SK-N-SH (cell line): ENCODE data around the gene ASAP3. TPM values are rescaled to one million over a fixed set of nuclear protein-coding genes. Genes with fewer than 3 reads are reported as not detected.

Experiments
- CTCF ChIA-PET: fragments of 300-600, 350-600 bp; formaldehyde crosslinking; extraction: SDS; loops from one replicate; lab custom pipeline; 2021; lab: Yijun Ruan, JAX
- POLR2A ChIA-PET: fragments of 350-600 bp; sonication (Branson Sonifier 250); formaldehyde crosslinking; extraction: SDS; loops from one replicate; lab custom pipeline; 2020; ENCODE audit warnings: antibody characterized with exemption, inconsistent platforms; lab: Yijun Ruan, JAX
- DNase-seq: peaks from one replicate; pipeline ENCODE4 v3.0.0; 2012
- H2AFZ ChIP-seq: fragments of 200-600 bp; sonication (generic); 2 replicates; pipeline ENCODE4 v1.8.1; 2016; ENCODE audit warnings: antibody characterized with exemption, mild to moderate bottlenecking, low read depth
- H3F3A ChIP-seq: fragments of 200-600 bp; sonication (generic); replicated peaks from 2 replicates; pipeline ENCODE3; 2016; ENCODE audit warnings: antibody characterized with exemption, mild to moderate bottlenecking; ENCODE audit not compliant: insufficient read depth
- H3K27ac ChIP-seq, 2 experiments: fragments of 200-500 bp in 1 of 2; fragments of 200-600 bp in 1 of 2; sonication (Bioruptor generic) in 1 of 2; sonication (generic), shearing (Covaris generic) in 1 of 2; 2 replicates each; pipeline versions ENCODE4 v1.5.1 to v1.6.1; 2014 to 2016; ENCODE audit warnings: low read depth in 2 of 2, inconsistent platforms in 1 of 2, low read length in 1 of 2, mild to moderate bottlenecking in 1 of 2, mixed read lengths in 1 of 2
- H3K27me3 ChIP-seq: fragments of 200-600 bp; sonication (generic), shearing (Covaris generic); 2 replicates; pipeline ENCODE4 v1.6.1; 2016; ENCODE audit warnings: mixed run types; ENCODE audit not compliant: insufficient read depth
- H3K36me3 ChIP-seq, 2 experiments: fragments of 200-500 bp in 1 of 2; fragments of 200-600 bp in 1 of 2; sonication (Bioruptor generic) in 1 of 2; sonication (generic) in 1 of 2; replicated peaks in 1 of 2; 2 replicates each; pipeline versions ENCODE3 to v1.5.1; 2014 to 2016; ENCODE audit warnings: low read length in 1 of 2, mild to moderate bottlenecking in 1 of 2; ENCODE audit not compliant: insufficient read depth in 2 of 2, control insufficient read depth in 1 of 2
- H3K4me1 ChIP-seq, 2 experiments: fragments of 200-500 bp in 1 of 2; fragments of 200-600 bp in 1 of 2; sonication (Bioruptor generic) in 1 of 2; sonication (generic), shearing (Covaris generic) in 1 of 2; 2 replicates each; pipeline versions ENCODE4 v1.5.1 to v1.6.1; 2014 to 2016; ENCODE audit warnings: low read depth in 1 of 2, low read length in 1 of 2, mixed run types in 1 of 2; ENCODE audit not compliant: insufficient read depth in 2 of 2, control insufficient read depth in 1 of 2
- H3K4me2 ChIP-seq: fragments of 200-600 bp; sonication (generic), shearing (Covaris generic); 2 replicates; pipeline ENCODE4 v1.6.1; 2017; ENCODE audit warnings: mixed run types
- H3K4me3 ChIP-seq, 2 experiments: fragments of 200-500 bp in 1 of 2; fragments of 200-600 bp in 1 of 2; sonication (Bioruptor generic) in 1 of 2; sonication (generic), shearing (Covaris generic) in 1 of 2; 2 replicates each; pipeline versions ENCODE4 v1.5.1 to v1.8.1; 2014 to 2016; ENCODE audit warnings: low read depth in 2 of 2, inconsistent platforms in 1 of 2, low read length in 1 of 2, mild to moderate bottlenecking in 1 of 2, mixed read lengths in 1 of 2, moderate library complexity in 1 of 2
- H3K79me2 ChIP-seq: fragments of 200-600 bp; sonication (generic); 2 replicates; pipeline ENCODE4 v1.8.1; 2017; ENCODE audit warnings: mild to moderate bottlenecking; ENCODE audit not compliant: insufficient read depth
- H3K9ac ChIP-seq: fragments of 200-600 bp; sonication (generic); 2 replicates; pipeline ENCODE4 v1.6.1; 2017; ENCODE audit warnings: mixed run types
- H3K9me2 ChIP-seq: fragments of 200-600 bp; sonication (generic); 2 replicates; pipeline ENCODE4 v1.6.1; 2017; ENCODE audit warnings: mixed run types
- H3K9me3 ChIP-seq: fragments of 200-600 bp; sonication (generic); 2 replicates; pipeline ENCODE4 v1.6.1; 2017; ENCODE audit warnings: mixed run types, mild to moderate bottlenecking, moderate library complexity
- H4K20me1 ChIP-seq: fragments of 200-600 bp; sonication (generic); 2 replicates; pipeline ENCODE4 v1.6.1; 2017; ENCODE audit warnings: mild to moderate bottlenecking, mixed run types; ENCODE audit not compliant: insufficient read depth
- ELF1 ChIP-seq: IDR thresholded peaks from 2 replicates; pipeline ENCODE4 v1.4.0; 2012
- EP300 ChIP-seq, 2 experiments: IDR thresholded peaks; 2 replicates each; pipeline versions ENCODE4 v1.4.0 to v1.6.1; 2012; ENCODE audit warnings: borderline replicate concordance in 1 of 2, low read depth in 1 of 2, low read length in 1 of 2
- IRF3 ChIP-seq: fragments of 150-350 bp; IDR thresholded peaks from 2 replicates; pipeline ENCODE4 v1.6.1; 2016; ENCODE audit warnings: mild to moderate bottlenecking, low read depth, low read length
- MAX ChIP-seq: IDR thresholded peaks from 2 replicates; pipeline ENCODE4 v1.4.0; 2012; ENCODE audit warnings: low read depth
- NRF1 ChIP-seq: IDR thresholded peaks from 2 replicates; pipeline ENCODE4 v1.6.1; 2012; ENCODE audit warnings: low read depth, mild to moderate bottlenecking, low read length
- PBX3 ChIP-seq: IDR thresholded peaks from 2 replicates; pipeline ENCODE4; 2012
- RCOR1 ChIP-seq: fragments of 150-350 bp; IDR thresholded peaks from 2 replicates; pipeline ENCODE4 v1.6.1; 2017; ENCODE audit warnings: antibody characterized with exemption, low read length
- REST ChIP-seq: IDR thresholded peaks from 2 replicates; pipeline ENCODE4 v1.6.1; 2012; ENCODE audit warnings: mild to moderate bottlenecking, low read depth, low read length, moderate library complexity
- RFX5 ChIP-seq: IDR thresholded peaks from 2 replicates; pipeline ENCODE4 v1.6.1; 2012; ENCODE audit warnings: mild to moderate bottlenecking, improper control_type of control experiment, low read length
- RXRA ChIP-seq: IDR thresholded peaks from 2 replicates; pipeline ENCODE4 v1.4.0; 2012; ENCODE audit warnings: low read depth, mild to moderate bottlenecking, borderline replicate concordance
- TAF1 ChIP-seq: IDR thresholded peaks from 2 replicates; pipeline ENCODE4 v1.6.1; 2012; ENCODE audit warnings: low read depth, mild to moderate bottlenecking, low read length, moderate library complexity, borderline replicate concordance
- TCF12 ChIP-seq: IDR thresholded peaks from 2 replicates; pipeline ENCODE4 v1.4.0; 2012
- USF1 ChIP-seq: IDR thresholded peaks from 2 replicates; pipeline ENCODE4 v1.4.0; 2012; ENCODE audit warnings: low read depth, borderline replicate concordance
- YY1 ChIP-seq: IDR thresholded peaks from 2 replicates; pipeline ENCODE4 v1.4.0; 2012; ENCODE audit warnings: low read depth, mild to moderate bottlenecking
- ZBTB33 ChIP-seq: IDR thresholded peaks from 2 replicates; pipeline ENCODE4 v1.4.0; 2012; ENCODE audit warnings: low read depth, borderline replicate concordance
- WGBS: methylation state at CpG from one replicate; pipeline ENCODE4 v1.1.6; 2017; ENCODE audit warnings: low lambda C conversion rate; 5-methylcytosine and 5-hydroxymethylcytosine counted together
- polyA plus RNA-seq, 3 experiments: library from polyadenylated mRNA; depleted of rRNA; stranded (reverse); fragments of >200 nt; gene quantifications; 2 replicates each; pipeline ENCODE4 v1.2.3, GENCODE V29; 2012

The ASAP3 gene
- polyA plus RNA-seq, 1 of the 3 experiments (the other 2 are of a cell fraction), result 19.6 TPM

GRCh38 chr1:23449958-23450357, 34.0 kb downstream of the ASAP3 start:
- H3K27me3 ChIP-seq, result no peaks in the 10 kb centered on the region
- CTCF ChIA-PET, result interaction anchor here (1.3 to 2.3 kb wide), 2 partner anchors 47 to 90 kb away, joined by 5 to 8 read pairs; no protein-coding TSS in a partner anchor
- POLR2A ChIA-PET, result no interaction called here
- H3K9ac ChIP-seq, result no peak overlapping the region
- H3F3A ChIP-seq, result peaks cover 5% of the 10 kb centered on the region
- peaks cover 3 to 20% of the 10 kb centered on the region in 2 experiments for H3K36me3 ChIP-seq
- no peak for DNase-seq
- H3K4me2 ChIP-seq, result no peak overlapping the region
- H3K9me2 ChIP-seq, result no peaks in the 10 kb centered on the region
- no peak overlapping the region for H3K27ac ChIP-seq
- H3K4me1 ChIP-seq, result peaks cover 0 to 18% of the 10 kb centered on the region in 2 experiments; a peak in 1 of 4 replicates
- H3K9me3 ChIP-seq, result no peaks in the 10 kb centered on the region
- no peaks in the 10 kb centered on the region for H3K79me2 ChIP-seq
- no peaks in the 10 kb centered on the region for H4K20me1 ChIP-seq
- 92% methylated on average over 2 of the region's 4 CpGs for WGBS
- no peak overlapping the region for H2AFZ ChIP-seq
- no peak overlapping the region for H3K4me3 ChIP-seq
- TF ChIP-seq RCOR1 (no peak), EP300 (IDR thresholded peaks at IDR 0.05; ENCODE audit: borderline replicate concordance in 1 of 2, low read depth in 1 of 2, low read length in 1 of 2) (no peak), ELF1 (no peak), RFX5 (no peak), ZBTB33 (no peak)

GRCh38 chr1:23449306-23449705, 34.7 kb downstream of the ASAP3 start:
- no peaks in the 10 kb centered on the region for H4K20me1 ChIP-seq
- peaks cover 5% of the 10 kb centered on the region for H3F3A ChIP-seq
- no peaks in the 10 kb centered on the region for H3K27me3 ChIP-seq
- no peaks in the 10 kb centered on the region for H3K9me2 ChIP-seq
- DNase-seq, result no peak
- peaks cover 0 to 18% of the 10 kb centered on the region in 2 experiments; a peak in 1 of 4 replicates for H3K4me1 ChIP-seq
- peaks cover 3 to 20% of the 10 kb centered on the region in 2 experiments for H3K36me3 ChIP-seq
- CTCF ChIA-PET, result interaction anchor here (1.3 to 2.3 kb wide), 3 partner anchors 16 to 90 kb away, joined by 4 to 8 read pairs (median 5); no protein-coding TSS in a partner anchor
- POLR2A ChIA-PET, result no interaction called here
- no peaks in the 10 kb centered on the region for H3K79me2 ChIP-seq
- no peak overlapping the region for H3K27ac ChIP-seq
- WGBS, result 86% methylated on average over 2 of the region's 6 CpGs
- H3K4me2 ChIP-seq, result no peak overlapping the region
- no peak for TF ChIP-seq REST
- no peak for TF ChIP-seq PBX3
- no peak for TF ChIP-seq YY1
- no peak for TF ChIP-seq IRF3
- TF ChIP-seq MAX, result no peak
- TF ChIP-seq NRF1, result no peak
- no peak for TF ChIP-seq USF1
- TF ChIP-seq RXRA, result no peak
- no peak for TF ChIP-seq EP300 (IDR thresholded peaks at IDR 0.05; ENCODE audit: borderline replicate concordance in 1 of 2, low read depth in 1 of 2, low read length in 1 of 2)
- no peak for TF ChIP-seq TAF1
- TF ChIP-seq TCF12, result no peak
- no peak for TF ChIP-seq ZBTB33
- H3K9me3 ChIP-seq, result no peaks in the 10 kb centered on the region
- no peak overlapping the region for H3K4me3 ChIP-seq
- no peak overlapping the region for H3K9ac ChIP-seq
- no peak overlapping the region for H2AFZ ChIP-seq
